IPS DF 4.7 (cell line): ENCODE measurements around the gene RRP36.

Experiments used
- DNase-seq: peaks from one replicate; pipeline ENCODE4 v3.0.0-alpha.2; 2013; ENCODE audit warnings: low spot score; ENCODE audit errors: extremely low read depth

RRP36 gene

DNA sequence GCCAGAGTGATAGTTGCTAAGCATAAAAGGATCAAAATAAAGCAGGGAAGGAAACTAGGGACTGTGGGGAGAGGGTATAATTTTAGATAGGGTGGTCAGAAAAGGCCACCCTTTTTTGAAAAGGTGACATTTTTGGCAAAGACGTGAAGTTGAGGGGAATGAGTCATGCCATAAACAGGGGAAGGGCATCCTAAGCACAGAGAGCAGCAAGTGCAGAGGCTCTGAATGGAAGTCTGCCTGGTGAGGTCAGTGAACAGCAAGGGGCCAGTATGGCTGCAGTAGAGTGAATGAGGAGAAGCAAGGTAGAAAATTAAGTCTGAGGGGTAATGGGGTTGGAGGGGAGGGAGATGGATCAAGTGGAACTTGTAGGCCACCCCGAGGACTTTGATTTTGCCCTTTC is 40.4 kb downstream of the RRP36 start:
- DNase-seq = no peak

DNA sequence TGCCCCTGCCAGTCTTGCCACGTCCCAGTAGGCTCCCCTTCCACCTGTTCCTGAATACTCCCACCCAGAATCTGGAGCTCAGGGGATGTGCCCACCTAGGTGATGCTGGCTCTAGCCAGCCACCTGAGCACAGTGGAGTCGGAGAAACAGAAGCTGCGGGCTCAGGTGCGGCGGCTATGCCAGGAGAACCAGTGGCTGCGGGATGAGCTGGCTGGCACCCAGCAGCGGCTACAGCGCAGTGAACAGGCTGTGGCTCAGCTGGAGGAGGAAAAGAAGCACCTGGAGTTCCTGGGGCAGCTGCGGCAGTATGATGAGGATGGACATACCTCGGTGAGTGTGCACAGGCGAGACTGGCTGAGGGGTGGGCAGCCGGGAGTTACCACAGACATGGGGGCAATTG is 41.4 kb downstream of the RRP36 start:
- no peak for DNase-seq

DNA sequence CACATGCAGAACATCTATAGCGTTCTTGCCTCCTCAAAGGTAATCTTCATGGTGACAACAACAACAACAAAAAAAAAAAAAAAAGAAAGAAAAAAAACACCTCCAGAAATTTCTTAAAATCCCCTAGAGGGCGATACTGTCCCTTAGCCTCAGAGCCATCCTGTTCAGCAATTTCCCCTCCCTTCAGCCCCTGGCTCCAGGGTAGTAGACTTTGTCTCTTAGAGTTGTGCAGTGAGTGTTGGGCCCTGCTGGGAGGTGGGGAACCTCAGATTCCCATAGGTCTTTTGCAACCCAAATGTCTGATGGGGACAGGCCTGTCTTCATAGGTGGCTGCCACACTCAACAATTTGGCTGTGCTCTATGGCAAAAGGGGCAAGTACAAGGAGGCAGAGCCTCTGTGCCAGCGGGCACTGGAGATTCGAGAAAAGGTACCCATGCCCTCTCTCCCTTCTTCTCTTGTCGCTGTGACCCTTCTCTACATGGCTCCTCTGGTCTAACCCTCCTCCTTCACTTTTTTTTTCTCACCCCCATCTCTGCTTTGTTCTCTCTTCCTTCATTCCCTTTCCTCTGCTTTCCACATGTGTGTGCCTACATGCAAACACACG is 48.7 kb downstream of the RRP36 start:
- DNase-seq = no peak

DNA sequence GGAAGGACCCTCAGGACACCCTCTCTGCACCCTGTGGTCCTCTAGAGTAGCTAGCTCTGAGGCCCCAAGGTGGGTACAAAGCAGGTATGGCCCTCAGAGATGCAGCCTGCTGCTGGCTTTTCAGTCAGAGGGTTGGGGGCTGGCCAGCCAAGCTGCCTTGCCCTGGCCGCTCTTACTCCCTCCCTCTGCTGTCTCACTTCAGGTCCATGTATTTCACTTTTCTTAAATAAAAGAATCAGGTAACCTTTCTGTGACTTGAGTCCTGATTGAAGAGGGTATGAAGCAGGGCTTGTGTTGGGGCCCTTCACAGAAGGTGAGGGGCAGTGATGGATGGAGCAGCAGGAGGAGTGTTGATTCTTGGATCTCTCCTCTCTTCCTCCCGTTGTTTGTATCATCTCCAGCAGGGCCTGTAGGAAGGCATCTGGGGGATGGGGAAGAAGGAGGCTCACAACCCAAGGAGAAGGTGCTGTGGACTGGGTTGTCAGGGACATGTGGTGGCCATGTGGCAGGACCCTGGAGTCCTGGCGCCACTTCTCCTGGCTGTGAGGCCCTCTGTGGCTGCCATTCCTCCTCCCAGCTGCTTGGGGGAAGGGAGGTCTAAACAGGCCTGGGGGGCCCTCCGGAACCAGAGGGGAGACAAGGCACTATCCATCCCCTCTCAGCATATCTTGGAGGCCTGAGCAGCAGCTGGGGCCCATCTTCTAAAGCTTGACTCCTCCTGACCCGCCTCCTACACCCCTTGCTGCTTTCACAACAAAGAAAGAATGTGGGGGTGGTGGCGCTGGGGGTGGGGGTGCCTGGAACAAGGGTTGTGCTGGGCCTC is 53.6 kb downstream of the RRP36 start:
- DNase-seq = no peak

DNA sequence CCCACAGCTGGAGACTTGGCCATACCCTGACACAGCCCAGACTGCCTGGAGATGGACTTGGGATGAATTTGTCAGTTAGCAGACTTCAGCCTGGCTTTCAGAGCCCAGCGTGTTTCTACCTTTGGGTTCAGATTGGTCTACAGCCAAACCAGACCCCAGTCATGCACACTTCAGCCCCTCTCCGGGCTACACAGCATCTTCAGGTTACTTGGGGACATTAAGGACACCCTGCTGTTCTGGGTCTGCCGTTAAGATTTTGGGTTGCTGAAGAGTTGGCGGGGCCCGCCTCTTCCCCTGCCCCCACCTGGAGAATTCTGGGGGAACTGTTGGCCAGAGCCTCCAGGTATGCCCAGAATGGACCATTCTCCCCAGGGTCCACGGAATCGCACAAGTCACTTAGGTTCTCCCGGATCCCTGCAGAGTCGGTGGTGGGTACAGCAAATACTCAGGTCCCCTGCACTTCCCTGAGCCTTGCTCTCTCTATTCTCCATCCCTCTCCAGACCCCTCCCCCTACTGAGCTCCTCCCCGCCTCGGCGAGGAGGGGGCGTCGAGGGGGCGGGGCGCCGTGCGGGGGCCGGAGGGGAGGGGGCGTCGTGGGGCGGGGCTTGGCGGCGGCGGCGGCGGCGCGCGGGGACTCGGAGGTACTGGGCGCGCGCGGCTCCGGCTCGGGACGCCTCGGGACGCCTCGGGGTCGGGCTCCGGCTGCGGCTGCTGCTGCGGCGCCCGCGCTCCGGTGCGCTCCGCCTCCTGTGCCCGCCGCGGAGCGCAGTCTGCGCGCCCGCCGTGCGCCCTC is 54.4 kb downstream of the RRP36 start, which contains the start of gene PTK7:
Gene PTK7, plus strand, starts transcription at position 645 of the 794 bp plus-strand sequence. CDS start 175 bp downstream, outside the sequence.
- no peak for DNase-seq

DNA sequence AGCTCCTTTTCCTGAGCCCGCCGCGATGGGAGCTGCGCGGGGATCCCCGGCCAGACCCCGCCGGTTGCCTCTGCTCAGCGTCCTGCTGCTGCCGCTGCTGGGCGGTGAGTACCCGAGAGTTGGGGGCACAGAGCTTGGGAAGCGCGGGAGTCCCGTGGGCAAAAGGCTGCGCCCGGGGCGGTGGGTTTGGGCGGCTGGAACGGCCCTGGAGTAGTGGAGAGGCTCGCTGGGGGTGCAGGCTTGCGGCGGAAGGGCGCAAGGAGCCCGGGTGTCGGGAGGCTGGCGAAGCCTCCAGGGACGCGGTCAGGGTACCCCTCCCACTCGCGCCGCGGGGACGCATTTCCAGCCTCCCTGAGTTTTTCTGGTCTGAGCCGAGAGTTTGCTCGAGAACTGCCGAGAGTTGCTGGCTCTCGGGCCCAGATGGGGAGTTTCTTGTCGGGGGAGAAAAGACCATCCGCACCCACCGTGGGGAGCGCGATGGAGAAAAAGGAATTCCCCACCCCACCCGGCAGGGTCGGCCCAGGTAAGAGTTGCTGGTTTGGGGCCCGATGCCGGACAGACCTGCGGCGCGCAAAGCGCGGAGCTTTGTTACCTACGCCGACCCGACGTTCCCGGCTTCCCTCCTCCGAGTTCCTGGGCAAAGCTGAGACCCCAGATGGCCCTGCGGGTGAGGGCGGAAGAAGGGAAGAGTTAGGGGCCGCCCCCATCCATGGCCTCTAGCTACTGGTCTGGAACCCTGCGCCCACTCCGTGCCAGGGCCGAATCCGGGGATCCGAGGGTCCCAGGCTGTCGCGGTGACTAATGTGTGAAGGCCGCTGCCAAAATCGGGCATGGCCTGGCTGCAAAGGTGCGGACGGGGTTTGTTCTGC is 55.3 kb downstream of the RRP36 start:
- DNase-seq = no peak

DNA sequence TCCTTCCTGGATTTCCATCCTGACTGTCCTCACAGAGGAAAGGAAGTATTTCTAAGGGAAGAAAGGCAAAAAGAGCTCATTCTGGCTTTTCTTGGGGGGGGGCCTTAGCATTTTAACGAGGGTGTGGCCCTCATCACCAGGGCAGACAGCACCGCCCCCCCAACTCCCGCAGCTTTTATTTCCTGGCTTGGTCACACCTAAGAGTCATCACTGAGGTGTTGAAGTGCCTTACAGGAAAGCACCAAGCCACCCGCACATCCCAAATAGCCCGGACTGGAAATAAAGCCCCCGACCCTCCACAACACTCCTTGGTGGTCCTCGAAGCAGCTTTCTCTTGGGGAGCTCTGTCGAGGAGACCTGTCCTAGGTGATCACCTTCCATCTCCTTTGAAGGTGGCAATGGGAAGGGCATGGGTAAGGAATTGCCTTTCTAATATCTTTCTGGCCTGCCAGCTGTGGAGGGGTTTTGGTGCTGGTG is 55.9 kb downstream of the RRP36 start:
- DNase-seq = no peak

DNA sequence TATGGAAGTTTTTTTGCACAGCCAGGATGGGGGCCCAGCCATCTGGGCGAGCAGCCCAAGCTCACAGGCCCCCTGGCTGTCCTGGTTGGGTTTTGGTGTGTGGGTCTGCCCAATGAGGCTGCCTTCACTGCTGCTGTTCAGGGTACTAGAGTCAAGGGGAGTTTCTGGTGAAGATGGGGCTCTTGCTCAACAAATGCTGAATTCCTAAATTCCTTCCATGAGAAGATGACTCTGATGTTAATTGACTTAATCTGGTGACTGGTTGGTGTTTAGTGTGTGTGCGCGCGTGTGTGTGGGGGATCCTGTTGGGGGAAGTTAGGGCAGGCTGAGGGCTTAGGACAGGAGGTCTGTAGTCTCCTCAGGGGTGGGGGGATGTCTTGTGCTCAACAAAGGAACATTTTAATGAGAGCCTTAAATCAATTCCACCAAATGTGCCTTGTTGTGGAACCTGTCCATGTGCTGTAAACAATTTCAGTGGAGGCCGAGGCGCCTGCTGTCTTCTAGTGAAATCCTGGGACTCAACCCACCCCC is 56.6 kb downstream of the RRP36 start:
- no peak for DNase-seq

DNA sequence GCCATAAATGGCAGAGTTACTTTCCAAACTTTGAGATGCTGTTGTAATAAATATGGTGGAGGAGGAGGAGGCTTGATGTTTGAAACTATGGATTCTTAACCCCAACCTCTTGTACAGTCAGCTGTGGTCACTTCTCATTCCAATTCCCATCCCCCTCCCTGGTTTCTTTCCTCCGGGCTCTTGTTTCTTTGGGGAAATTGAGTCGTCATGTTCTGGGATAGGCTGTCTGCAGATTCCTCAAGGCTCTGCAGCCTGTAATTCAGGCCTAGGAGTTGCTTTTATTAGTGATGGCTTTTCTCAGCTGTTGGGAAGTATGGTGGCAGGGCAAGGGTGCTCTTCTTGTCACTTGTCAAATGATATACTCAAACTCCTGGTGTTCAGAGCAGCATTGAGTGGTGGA is 57.3 kb downstream of the RRP36 start:
- DNase-seq = no peak
